Epithelial cell of esophagus (primary cell): Measurements from ENCODE around the gene RNF151.
A peak's percentile ranks its signal among the peaks of the same experiment; 100 is the strongest.
"Not testable (repeated sequence)": the region's sequence is repeated elsewhere in the genome, so short reads cannot be mapped to it uniquely, and the experiment has no call there.

Experiments used
- DNase-seq: peaks from one replicate; pipeline ENCODE4 v3.0.0; 2010; ENCODE audit warnings: low read depth
- H3K4me3 ChIP-seq: 2 replicates; pipeline ENCODE4 v1.5.1; 2011; ENCODE audit warnings: mild to moderate bottlenecking, low read length, control low read depth
- TF ChIP-seq, protein P1 (sequence below): IDR thresholded peaks from 2 replicates; pipeline ENCODE4 v1.5.1; 2011; ENCODE audit warnings: low read depth, mild to moderate bottlenecking, low read length, control low read depth, inconsistent platforms; ENCODE audit not compliant: insufficient read depth; ENCODE audit errors: missing control alignments

The RNF151 gene

DNA sequence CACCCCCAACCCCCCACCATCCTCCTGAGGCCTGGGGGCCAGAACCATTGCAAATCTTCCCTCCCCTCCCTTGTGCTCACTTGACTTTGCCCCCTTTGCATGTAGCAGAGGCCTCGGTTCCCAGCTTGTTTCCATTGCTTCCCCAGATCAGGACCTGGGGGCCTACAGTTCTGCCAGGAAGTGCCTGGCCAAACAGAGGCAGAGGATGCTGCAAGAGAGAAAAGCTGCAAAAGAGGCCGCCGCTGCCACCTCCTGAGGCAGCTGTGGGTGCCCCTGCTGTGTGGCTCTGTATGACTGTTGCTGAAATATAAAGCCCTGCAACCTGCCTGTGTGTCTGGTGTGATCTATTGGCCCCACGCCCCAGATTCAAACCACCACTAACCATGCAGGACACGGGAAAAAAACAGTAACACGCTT lies 5.0 kb upstream of the RNF151 start:
- TF ChIP-seq, protein P1, sequence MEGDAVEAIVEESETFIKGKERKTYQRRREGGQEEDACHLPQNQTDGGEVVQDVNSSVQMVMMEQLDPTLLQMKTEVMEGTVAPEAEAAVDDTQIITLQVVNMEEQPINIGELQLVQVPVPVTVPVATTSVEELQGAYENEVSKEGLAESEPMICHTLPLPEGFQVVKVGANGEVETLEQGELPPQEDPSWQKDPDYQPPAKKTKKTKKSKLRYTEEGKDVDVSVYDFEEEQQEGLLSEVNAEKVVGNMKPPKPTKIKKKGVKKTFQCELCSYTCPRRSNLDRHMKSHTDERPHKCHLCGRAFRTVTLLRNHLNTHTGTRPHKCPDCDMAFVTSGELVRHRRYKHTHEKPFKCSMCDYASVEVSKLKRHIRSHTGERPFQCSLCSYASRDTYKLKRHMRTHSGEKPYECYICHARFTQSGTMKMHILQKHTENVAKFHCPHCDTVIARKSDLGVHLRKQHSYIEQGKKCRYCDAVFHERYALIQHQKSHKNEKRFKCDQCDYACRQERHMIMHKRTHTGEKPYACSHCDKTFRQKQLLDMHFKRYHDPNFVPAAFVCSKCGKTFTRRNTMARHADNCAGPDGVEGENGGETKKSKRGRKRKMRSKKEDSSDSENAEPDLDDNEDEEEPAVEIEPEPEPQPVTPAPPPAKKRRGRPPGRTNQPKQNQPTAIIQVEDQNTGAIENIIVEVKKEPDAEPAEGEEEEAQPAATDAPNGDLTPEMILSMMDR = no peak
- no peak overlapping the region for H3K4me3 ChIP-seq
- no peak for DNase-seq

DNA sequence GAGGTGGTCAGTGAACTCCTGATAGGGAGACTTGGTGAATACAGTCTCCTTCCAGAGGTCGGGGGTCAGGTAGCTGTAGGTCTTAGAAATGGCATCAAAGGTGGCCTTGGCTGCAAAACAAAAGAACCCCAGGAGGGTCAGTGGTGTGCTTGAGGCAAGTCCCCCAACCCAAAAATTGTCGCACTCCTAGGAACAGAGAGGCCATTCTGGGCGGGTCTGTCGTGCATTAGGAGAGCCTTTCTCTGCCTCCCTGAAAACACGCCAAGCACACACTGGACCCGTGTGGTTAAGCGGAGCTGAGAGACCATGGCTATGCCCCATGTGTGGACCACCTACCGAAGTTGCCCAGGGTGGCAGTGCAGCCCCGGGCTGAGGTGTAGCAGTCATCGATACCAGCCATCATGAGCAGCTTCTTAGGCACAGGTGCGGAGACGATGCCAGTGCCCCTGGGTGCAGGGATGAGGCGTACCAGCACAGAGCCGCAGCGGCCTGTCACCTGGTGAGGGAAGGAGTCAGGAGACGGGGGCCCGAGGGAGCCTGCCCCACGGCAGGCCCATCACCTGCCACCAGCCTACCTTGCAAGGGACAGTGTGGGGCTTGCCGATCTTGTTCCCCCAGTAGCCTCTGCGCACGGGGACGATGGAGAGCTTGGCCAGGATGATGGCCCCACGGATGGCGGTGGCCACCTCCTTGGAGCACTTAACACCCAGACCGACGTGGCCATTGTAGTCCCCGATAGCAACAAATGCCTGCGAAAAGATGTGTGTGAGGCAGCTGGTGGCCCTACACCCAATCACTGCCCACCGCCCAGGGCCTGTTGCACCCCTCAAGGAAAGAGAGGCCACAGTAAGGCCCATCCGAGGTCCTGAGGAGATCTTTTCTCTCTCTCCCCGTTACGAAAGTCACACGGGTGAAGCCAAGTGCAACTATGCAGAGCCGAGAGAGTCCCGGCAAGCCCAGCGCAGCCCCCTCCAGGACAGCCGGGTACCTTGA lies 4.2 kb upstream of the RNF151 start:
- DNase-seq = not testable (repeated sequence)
- H3K4me3 ChIP-seq = peak overlapping the region; percentile 63

DNA sequence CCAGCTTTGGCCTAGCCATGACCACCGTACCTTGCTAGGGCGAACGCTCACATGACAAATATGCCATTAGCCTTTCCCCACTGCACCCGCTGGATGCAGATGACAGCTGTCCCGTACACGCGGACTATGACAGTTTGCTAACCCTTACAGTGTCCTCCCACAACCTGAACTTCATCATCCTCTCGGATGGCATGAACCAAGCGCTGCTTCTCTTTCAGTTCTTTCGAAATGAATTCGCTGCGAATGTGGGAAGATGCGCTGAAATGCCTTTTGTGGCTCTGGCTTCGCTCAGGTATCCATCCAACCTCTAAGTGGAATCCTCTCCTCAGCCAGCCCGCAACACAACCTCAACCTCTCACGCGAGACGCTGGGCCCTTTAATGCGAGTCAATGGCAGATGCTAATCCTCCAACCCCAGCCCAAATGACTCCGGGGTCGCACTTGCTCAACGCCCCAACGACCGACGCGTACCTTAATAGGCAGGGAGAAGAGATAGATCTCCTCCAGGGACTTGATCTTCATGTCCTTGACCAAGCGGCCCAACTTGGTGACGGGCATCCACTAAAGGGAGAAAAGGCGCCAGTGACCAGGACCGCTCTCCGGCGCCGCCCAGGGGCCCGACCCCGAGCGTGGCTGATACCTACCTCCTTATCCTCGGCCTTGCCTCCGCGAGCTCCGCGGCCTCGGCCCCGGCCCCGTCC lies 2.7 kb upstream of the RNF151 start:
- TF ChIP-seq, protein P1 = no peak
- peak overlapping the region; percentile 63 for H3K4me3 ChIP-seq
- DNase-seq = no peak

DNA sequence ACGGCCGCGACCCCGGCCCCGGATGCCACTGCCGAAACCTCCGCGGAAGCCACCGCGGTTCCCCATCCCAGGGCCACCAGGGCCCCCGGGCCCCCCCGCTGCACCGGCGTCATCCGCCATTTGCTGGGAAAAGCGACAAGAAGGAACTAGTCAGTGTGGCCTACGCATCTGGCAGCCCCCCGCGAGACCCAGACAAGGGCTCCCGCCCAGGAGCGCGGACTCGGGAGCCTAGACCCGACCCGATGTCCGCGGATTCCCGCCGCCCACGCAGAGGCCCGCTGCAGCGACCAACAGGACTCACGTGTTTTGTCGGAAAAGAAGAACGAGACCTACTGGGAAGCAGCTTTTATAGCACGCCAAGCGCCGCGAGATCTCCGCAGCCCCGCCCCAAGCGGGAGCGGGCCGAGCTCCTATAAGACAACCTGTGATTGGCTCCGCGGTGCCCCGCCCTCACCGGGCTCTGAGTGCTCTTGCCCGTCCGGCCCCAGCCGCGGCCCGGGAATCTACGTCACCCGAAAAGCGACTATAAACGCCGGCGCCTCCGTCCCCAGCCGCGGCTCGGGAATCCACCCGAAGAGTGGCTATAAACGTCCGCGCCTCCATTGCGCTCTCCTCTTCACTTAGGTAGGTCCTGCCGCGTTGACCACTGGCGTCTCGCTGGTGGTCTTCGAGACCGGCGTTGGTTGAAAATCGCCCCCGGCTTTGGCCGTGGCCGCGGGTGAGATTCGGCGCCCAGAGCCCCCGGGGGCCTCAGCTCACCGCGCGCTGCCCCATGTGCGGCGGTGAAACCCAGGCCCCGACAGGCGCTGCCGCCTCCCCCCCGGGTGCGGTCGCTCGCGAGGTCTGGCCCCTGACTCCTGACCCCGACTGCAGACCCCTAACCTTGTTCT lies 1.9 kb upstream of the RNF151 start, which contains the start of gene RPS2:
TSS of gene RPS2 (minus strand) at position 321 of the 890 bp plus-strand sequence. CDS start at position 120, 201 bp downstream.
- peak within 1 kb of the TSS; percentile 63 for H3K4me3 ChIP-seq
- TF ChIP-seq, protein P1 = no peak

DNA sequence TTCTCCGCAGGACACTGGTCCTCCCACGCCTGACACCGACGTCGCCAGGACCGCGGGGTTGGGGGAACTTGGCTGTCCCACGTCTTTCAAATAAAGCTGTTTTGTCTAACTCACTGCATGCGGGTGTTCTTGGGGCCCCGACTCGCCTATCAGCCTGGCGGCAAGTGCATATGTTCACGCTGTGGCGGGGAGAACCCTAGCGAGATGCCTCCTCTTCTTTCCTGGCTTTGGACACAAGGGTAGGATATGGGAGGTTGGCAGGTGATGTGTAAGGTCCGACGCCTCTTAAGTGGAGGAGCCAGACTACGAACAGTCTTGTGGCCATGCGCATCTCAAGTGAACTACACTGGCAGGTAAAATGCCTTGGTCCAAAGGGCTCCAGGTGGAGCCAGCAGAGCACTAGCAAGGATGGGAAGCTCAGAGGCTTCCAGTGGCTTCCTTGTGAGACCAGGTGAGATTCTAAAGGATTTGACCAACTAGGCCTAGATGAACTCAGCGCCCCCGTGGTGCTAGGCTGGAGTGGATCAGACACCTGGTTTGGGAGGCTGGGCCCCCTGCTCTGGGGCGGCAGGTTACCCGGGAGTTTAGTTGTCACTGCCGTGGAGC lies 1.2 kb upstream of the RNF151 start:
- TF ChIP-seq, protein P1 = no peak
- DNase-seq = no peak
- H3K4me3 ChIP-seq = peak overlapping the region; percentile 63

More for the DNA sequence above, 1.9 kb upstream of the RNF151 start, which contains the start of gene RPS2:
- DNase-seq = peak; percentile 99

DNA sequence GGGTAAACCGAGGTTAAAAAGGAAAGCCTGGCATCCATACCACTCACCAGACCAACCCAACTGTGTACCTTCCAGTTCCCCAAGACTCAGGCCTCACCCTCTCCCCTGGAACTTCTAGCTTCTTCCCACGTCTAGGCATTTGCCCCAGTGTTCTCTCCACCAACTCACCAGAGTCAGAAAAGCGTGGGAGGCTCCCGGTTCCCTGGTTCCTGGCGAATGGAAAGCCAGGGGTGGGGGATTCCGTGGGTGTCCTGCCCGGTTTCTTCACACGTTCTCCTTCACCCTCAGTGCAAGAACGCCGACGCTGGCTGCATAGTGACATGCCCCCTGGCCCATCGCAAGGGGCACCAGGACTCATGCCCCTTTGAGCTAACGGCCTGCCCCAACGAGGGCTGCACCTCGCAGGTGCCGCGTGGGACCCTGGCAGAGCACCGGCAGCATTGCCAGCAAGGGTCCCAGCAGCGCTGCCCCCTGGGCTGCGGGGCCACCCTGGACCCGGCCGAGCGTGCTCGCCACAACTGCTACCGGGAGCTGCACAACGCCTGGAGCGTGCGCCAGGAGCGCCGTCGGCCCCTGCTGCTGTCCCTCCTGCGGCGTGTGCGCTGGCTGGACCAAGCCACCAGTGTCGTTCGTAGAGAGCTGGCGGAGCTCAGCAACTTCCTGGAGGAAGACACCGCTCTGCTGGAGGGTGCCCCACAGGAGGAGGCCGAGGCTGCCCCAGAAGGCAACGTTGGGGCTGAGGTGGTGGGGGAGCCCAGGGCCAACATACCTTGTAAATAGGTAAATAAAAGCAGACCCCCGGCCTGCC lies 1.7 kb downstream of the RNF151 start:
- DNase-seq = no peak
- H3K4me3 ChIP-seq = no peak overlapping the region
- TF ChIP-seq, protein P1 = no peak
